Measurements from ENCODE around the gene FOLH1.
A peak's percentile ranks its signal among the peaks of the same experiment; 100 is the strongest.
"Not testable (repeated sequence)": the region's sequence is repeated elsewhere in the genome, so short reads cannot be mapped to it uniquely, and the experiment has no call there.

The FOLH1 gene

DNA sequence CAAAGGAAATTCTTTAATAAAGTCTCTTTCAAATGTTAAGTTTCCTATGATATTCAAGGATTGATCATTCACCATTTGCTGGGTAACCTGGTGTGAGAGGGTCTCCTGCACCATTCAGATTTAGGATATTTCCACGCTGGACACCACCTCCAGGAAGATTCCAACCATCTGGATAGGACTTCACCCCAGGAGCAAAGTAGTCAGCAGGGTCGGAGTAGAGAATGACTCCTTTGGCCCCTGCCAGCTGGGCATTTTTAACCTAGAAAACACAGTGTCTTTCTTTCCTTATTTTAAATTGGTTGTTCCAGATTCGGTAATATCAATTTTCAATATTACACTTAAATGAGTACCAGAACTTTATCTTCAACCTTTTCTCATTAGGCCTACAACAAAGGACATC is 22.8 kb downstream of the FOLH1 start:
- H3K27ac ChIP-seq; DNase-seq (ENCODE audit: low read depth, low spot score): not testable (repeated sequence)

DNA sequence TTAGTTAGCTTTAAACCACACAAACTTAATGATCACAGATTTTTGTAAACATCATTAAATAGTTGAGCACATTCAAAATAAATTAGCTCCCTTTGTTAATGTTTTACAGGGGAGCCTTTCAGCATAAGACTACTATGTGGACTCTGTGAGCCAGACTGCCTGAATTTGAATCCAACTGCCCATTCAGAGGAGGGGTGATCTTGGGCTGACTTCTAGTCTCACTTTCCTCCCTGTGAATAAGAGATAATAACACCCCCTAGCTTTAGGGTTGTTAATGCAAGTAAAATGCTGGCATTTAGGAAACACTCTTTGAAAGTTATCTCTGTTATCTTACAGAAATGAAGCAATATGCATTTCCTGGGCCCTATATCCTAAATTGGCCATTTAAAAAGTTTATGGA is 23.6 kb downstream of the FOLH1 start:
- H3K27ac ChIP-seq; DNase-seq (ENCODE audit: low read depth, low spot score): not testable (repeated sequence)

DNA sequence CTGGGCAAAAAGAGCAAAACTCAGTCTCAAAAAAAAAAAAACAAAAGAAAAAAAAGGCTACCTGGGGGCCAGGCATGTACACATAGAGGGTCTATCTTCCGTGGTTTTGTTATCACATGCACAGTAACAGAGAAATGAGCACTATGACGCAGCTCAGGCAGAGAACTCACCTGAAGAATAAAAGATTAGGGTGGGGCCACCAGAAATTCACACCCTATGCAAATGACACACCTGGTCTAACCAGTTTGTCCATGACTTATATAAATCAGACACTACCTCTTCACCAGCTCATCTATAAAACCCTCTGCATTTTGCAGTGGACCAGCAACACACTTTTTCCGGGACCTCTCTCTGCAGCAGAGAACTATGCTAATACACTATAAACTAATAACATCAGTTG is 30.5 kb downstream of the FOLH1 start:
- H3K27ac ChIP-seq = not testable (repeated sequence)
- DNase-seq (ENCODE audit: low read depth, low spot score) = peak; percentile 26

DNA sequence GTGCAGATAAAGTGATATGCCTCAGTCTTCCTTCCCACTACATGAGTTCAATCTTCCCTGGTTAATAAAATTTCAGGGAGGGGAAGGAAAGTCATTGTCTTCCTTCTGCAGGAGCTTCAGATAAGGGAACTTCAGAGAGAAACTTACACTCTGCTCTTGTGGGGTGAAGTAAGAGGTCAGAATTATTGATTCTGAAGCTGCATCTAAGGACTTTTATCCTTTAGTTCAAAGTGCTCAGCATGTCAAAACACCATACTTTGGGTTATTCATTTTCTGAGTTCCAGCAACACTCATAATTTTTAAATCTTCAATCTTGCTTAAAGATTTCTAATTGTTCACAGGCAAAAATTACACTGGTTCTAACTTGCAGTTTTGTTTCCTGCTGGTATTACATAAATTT is 33.0 kb downstream of the FOLH1 start:
- not testable (repeated sequence) for H3K27ac ChIP-seq; DNase-seq (ENCODE audit: low read depth, low spot score)

DNA sequence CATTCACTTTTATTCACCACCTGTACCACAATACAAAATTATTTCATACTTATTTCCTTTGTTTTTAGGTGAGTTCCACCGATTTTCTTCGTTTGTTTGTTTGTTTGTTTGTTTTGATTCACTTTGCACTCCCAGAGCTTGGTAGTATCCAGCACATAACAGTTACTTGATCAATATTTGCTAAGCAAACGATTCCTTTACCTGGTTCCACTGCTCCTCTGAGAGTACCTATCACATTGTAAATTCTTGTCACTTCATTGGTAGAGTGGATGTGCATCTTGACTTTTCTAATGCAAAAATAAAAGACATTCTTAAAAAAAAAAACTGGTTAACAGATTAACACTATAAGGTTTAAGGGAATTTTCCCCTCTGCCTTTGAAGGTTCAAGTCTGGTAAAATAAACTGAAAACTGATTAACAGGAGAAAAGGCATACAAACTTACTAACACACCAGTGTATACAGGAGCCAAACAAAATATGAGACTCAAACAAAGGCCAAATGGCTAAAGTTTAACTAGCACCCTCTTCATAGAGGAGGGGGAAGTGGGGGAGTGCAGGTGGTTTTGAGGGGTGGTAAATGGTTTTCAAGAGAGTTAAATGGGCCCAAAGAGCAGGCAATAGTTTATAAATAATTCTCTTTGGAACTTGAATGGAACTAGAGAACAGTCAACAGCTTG is 33.6 kb downstream of the FOLH1 start:
- H3K27ac ChIP-seq; DNase-seq (ENCODE audit: low read depth, low spot score): not testable (repeated sequence)

DNA sequence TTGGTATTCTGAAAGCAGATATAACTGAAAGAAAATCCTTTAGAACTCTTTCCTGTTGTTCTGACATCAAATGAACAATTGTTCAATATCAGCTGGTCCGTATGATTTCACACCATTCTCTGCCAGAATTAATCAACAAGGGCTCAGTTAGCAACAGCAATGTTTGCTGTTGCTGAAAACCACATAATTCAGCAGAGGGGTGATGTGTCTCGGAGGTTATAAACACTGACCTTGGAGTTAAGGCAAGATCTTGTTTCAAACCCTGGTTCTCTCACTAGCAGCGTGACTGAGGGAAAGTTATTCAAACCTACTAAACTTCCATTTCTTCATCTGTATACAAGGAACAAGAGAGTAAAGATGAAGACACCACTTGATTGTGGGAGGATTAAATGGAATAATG is 36.8 kb downstream of the FOLH1 start:
- not testable (repeated sequence) for H3K27ac ChIP-seq; DNase-seq (ENCODE audit: low read depth, low spot score)

DNA sequence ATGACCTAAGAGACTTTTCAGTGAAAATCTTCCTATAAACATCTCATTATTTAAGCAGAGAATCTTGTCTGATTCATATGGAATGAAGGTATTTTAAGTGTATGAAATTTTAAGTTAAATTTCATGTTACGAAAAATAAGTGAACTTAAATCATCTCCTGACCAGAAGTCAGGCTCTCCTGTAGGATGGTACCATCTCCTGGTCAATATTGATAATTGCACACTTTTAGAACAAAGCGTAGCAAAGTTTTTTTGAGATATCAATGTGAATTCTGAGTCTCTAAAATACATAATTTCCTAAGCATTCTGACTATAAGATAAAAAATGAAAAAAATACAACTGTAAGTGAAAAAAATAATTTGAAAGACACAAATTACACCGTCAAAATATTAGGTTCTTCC is 38.8 kb downstream of the FOLH1 start:
- not testable (repeated sequence) for DNase-seq (ENCODE audit: low read depth, low spot score); H3K27ac ChIP-seq

DNA sequence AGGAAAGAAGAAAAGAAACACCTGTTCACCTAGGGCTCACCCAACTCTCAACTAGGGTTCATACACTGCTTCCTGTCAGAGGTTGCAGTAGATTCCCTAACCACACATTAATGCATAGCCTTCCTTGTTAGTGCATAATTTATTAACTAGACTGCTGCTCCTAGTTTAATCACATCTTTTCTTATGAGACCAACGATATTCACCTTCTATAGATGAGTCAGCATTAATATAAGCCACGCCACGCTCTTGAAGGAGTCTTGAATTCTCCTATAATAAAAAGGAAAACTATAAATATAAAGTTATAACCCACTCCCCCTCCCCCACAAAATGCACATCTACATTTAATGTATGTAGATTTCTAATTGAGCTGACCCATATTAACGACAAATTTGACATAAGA is 39.4 kb downstream of the FOLH1 start:
- H3K27ac ChIP-seq; DNase-seq (ENCODE audit: low read depth, low spot score): not testable (repeated sequence)

DNA sequence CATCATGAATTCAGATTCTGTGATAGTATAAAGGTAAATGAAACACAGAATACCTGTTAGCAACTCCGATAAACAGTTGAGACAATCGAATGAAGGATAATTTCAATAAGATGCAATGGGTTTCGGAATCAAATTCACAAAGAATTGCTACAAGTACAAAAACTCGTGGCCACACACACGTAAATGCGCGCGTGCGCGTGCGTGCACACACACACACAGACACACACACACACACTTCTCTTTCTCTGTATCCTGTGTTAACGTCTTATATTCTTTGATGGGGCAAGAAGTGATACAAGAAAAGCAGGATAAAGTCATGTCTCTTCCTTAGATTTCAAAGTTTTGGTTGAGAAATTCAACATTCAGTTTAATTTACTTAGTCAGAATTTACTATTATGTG is 57.2 kb downstream of the FOLH1 start:
- no peak overlapping the region for H3K27ac ChIP-seq
- DNase-seq (ENCODE audit: low read depth, low spot score) = no peak

DNA sequence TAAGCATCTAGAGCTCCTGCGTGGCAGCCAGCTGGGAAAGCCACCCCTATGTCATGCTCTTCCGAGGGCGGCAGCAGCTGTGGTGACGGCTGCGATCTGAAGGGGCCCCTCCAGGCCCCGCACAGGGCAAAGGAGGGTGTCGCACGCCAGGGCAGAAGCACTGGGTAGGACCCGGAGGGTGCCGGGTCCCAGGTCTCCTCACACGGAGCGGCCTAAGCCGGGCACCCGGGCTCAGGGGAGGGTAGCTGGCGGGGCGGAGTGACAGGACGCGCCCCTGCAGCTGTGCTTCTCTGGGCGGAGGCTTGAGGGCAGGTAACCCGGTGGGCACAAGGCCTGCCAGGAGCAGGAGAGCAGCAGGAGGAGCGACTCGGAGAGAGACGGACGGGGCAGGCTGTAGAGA is 106.0 kb downstream of the FOLH1 start:
- H3K27ac ChIP-seq = not testable (repeated sequence)

More for the DNA sequence above, 106.0 kb downstream of the FOLH1 start:
- not testable (repeated sequence) for DNase-seq (ENCODE audit: low read depth, low spot score)
